SU-DHL-6 (cell line): ENCODE measurements around the gene DDIT4L.
"Not testable (repeated sequence)": the region's sequence is repeated elsewhere in the genome, so short reads cannot be mapped to it uniquely, and the experiment has no call there.

Source experiments
- H2AFZ ChIP-seq: fragments of 200-600 bp; sonication (generic); 2 replicates; pipeline ENCODE4 v1.6.1; 2014; ENCODE audit warnings: low read depth, mild to moderate bottlenecking, moderate library complexity, mixed read lengths, antibody characterized with exemption, low read length; ENCODE audit not compliant: severe bottlenecking
- H3F3A ChIP-seq: fragments of 200-600 bp; shearing (Covaris generic); 2 replicates; pipeline ENCODE4 v1.6.0; 2016; ENCODE audit warnings: antibody characterized with exemption, mild to moderate bottlenecking; ENCODE audit not compliant: insufficient read depth
- H3K27ac ChIP-seq: fragments of 200-600 bp; sonication (generic); 2 replicates; pipeline ENCODE4 v1.5.1; 2016; ENCODE audit warnings: low read depth, mild to moderate bottlenecking, low read length, moderate library complexity, mixed read lengths
- H3K27me3 ChIP-seq: fragments of 200-600 bp; sonication (generic), shearing (Covaris generic); 2 replicates; pipeline ENCODE4 v1.6.0; 2014; ENCODE audit warnings: mild to moderate bottlenecking, low read length
- H3K36me3 ChIP-seq: fragments of 200-600 bp; sonication (generic); 2 replicates; pipeline ENCODE4 v1.6.1; 2014; ENCODE audit warnings: mild to moderate bottlenecking, low read length, mixed read lengths
- H3K4me2 ChIP-seq: fragments of 300-600, 200-600 bp; shearing (Covaris generic), sonication (generic); 2 replicates; pipeline ENCODE4 v1.6.0; 2014; ENCODE audit warnings: low read length, low read depth, mild to moderate bottlenecking; ENCODE audit not compliant: poor library complexity, severe bottlenecking
- H3K4me3 ChIP-seq: fragments of 200-600 bp; sonication (generic); 2 replicates; pipeline ENCODE4 v1.5.1; 2014; ENCODE audit warnings: antibody characterized with exemption, low read length, mild to moderate bottlenecking, mixed read lengths; ENCODE audit not compliant: insufficient read depth, poor library complexity, severe bottlenecking
- H3K79me2 ChIP-seq: fragments of 200-600 bp; sonication (generic); 2 replicates; pipeline ENCODE4 v1.6.1; 2014; ENCODE audit warnings: mild to moderate bottlenecking, low read length, moderate library complexity; ENCODE audit not compliant: insufficient read depth
- H3K9ac ChIP-seq: fragments of 200-600 bp; sonication (generic); 2 replicates; pipeline ENCODE4 v1.7.0; 2014; ENCODE audit warnings: mild to moderate bottlenecking, low read length
- H3K9me2 ChIP-seq: fragments of 200-600 bp; sonication (generic); replicated peaks from 2 replicates; pipeline ENCODE4 v1.6.1; 2014; ENCODE audit warnings: low read length; ENCODE audit not compliant: insufficient read depth
- H3K9me3 ChIP-seq: fragments of 200-600 bp; sonication (generic); 2 replicates; pipeline ENCODE4 v1.6.1; 2014; ENCODE audit warnings: low read length, mixed read lengths; ENCODE audit not compliant: insufficient read depth
- H4K20me1 ChIP-seq: fragments of 200-600 bp; sonication (generic); 2 replicates; pipeline ENCODE4 v1.6.1; 2014; ENCODE audit warnings: low read depth, mild to moderate bottlenecking, antibody characterized with exemption, low read length, moderate library complexity, mixed read lengths
- CTCF ChIP-seq: fragments of 200-600 bp; sonication (generic); IDR thresholded peaks from one replicate; pipeline ENCODE4 v1.5.1; 2017; ENCODE audit warnings: antibody characterized with exemption, mild to moderate bottlenecking, low read length, moderate library complexity; ENCODE audit not compliant: insufficient read depth, poor library complexity, severe bottlenecking
- EZH2phosphoT487 ChIP-seq: fragments of 200-600 bp; sonication (generic), shearing (Covaris generic); conservative IDR thresholded peaks from 2 replicates; pipeline ENCODE4 v1.6.1; 2018; ENCODE audit warnings: mild to moderate bottlenecking, antibody characterized with exemption, low read length, moderate library complexity, mixed read lengths

Gene DDIT4L

GRCh38 chr4:100198061-100198460 is 7.8 kb upstream of the DDIT4L start:
- H3K9me3 ChIP-seq: no peaks in the 10 kb centered on the region
- no peaks in the 10 kb centered on the region for H3K27me3 ChIP-seq
- TF ChIP-seq CTCF: no peak
- TF ChIP-seq EZH2phosphoT487: no peak
- H3K4me3 ChIP-seq: no peak overlapping the region
- H3K27ac ChIP-seq: no peak overlapping the region
- no peaks in the 10 kb centered on the region for H3F3A ChIP-seq
- H3K9me2 ChIP-seq: no peaks in the 10 kb centered on the region
- no peak overlapping the region for H3K9ac ChIP-seq
- H3K4me2 ChIP-seq: no peak overlapping the region
- no peaks in the 10 kb centered on the region for H3K36me3 ChIP-seq
- H2AFZ ChIP-seq: no peak overlapping the region
- H4K20me1 ChIP-seq: no peaks in the 10 kb centered on the region
- H3K79me2 ChIP-seq: no peaks in the 10 kb centered on the region

GRCh38 chr4:100196388-100197071 is 6.3 kb upstream of the DDIT4L start:
- not testable (repeated sequence) for H3K79me2 ChIP-seq, H3K9me3 ChIP-seq, H3K4me3 ChIP-seq, H4K20me1 ChIP-seq, H3K9me2 ChIP-seq, H2AFZ ChIP-seq, H3K9ac ChIP-seq, H3F3A ChIP-seq, H3K36me3 ChIP-seq, H3K27ac ChIP-seq, H3K27me3 ChIP-seq, H3K4me2 ChIP-seq

GRCh38 chr4:100190643-100191600 is 654 bp upstream of the DDIT4L start:
- TF ChIP-seq EZH2phosphoT487 (no peak), CTCF (no peak)
- Histone ChIP-seq H3K4me3 (no peak overlapping the region), H3K9ac (no peak overlapping the region)

GRCh38 chr4:100188829-100189228 is 1.4 kb downstream of the DDIT4L start:
- Histone ChIP-seq H3K4me3 (no peak overlapping the region), H3K9me2 (no peaks in the 10 kb centered on the region), H3F3A (no peaks in the 10 kb centered on the region), H3K9ac (no peak overlapping the region), H4K20me1 (no peaks in the 10 kb centered on the region), H3K4me2 (no peak overlapping the region), H3K36me3 (no peaks in the 10 kb centered on the region), H3K27ac (no peak overlapping the region), H3K9me3 (no peaks in the 10 kb centered on the region), H3K79me2 (no peaks in the 10 kb centered on the region), H2AFZ (no peak overlapping the region), H3K27me3 (no peaks in the 10 kb centered on the region)
- TF ChIP-seq CTCF (no peak), EZH2phosphoT487 (no peak)

More at GRCh38 chr4:100190643-100191600, 654 bp upstream of the DDIT4L start:
- Histone ChIP-seq H2AFZ (no peak overlapping the region), H4K20me1 (no peaks in the 10 kb centered on the region), H3K27ac (no peak overlapping the region), H3K36me3 (no peaks in the 10 kb centered on the region), H3K9me2 (no peaks in the 10 kb centered on the region), H3K27me3 (no peaks in the 10 kb centered on the region), H3K79me2 (no peaks in the 10 kb centered on the region), H3K9me3 (no peaks in the 10 kb centered on the region), H3K4me2 (no peak overlapping the region), H3F3A (no peaks in the 10 kb centered on the region)
